Stimulated activated CD4-positive, alpha-beta T cell treated with anti-CD3 and anti-CD28 coated beads, Interleukin-1b, Interleukin-23, amount 100 ng/mL, for 48 hours (primary cell): Measurements from ENCODE around the gene JOSD1.
A peak's percentile ranks its signal among the peaks of the same experiment; 100 is the strongest.

ENCODE experiments used
- DNase-seq: peaks from one replicate; pipeline ENCODE4 v3.0.0-alpha.2; 2020

The JOSD1 gene

DNA sequence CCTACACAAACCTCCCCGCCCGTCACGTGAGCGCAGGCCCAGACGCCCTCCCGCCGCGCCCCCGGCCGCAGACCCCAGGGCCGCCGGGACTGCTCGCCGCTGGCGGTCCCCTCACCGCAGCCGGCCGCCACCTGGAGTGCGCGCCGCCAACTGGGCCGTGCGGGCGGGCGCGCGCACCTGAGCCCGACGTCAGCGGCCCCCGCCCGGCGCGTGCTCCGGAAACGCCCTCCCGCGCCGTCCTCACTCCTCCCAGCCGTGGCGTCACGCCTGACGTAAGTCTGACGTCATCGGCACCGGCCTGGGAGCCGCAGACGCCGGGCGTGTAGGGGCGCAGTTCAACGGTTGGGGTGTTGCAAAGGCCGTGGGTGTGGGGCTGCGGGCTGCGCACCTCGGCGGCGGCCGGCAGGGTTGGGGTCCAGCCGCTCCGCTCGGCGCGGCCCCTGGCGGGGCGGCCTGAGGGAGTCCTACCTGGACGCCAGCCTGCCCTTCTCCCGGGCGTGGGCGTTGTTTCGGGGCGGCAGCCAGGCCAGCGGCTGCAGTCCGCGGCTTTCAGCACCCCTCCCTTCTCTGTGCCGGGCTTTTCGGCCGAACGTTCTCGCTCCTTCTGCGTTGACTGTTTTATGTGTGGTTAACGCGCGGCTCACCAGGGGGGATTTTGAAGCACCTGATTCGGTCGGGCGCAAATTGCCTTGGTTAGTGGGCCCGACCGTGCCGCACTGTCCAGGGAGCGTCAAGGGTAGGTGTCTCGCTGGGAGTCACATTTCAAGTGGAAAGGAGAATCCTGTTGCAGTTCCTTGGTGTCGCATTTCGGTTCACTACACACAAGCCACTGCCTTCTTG lies at the start of gene JOSD1:
Gene JOSD1 (minus strand): TSS at position 155 of the 840 bp plus-strand sequence. CDS start 956 bp downstream, outside the sequence.
- DNase-seq = peak; percentile 97

- no peak for DNase-seq
Observed at GRCh38 chr22:38750104-38750503, 49.4 kb upstream of the JOSD1 start.

DNA sequence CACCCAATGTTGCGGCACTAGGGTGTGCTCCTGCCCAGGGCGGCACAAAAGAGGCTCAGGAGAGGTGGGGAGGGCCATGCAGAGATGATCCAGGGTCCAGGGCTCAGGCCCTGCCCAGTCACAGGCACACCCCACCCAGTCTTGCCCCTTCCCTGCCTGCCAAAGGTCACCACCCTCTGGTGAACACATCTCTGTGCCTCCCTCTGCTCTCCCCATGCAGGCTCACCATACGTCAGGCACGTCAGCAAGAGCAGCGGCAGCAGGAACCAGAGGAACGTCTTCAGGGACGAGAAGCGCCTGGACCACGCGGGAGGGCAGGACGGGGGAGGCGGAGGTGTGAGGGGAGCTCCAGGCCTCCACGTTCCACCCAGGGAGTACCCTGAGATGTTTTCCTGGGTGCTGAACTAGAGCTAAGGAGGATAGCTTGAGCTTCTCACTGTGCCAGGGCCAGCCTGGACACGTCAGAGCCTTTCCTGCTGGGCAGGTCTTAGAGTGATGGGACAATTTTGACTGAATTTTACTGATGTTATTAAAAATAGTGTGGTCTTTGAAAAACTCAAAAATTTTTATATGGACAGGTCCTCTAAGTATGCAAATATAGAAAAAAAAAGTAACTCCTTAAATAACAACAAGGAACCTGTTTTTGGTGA lies 47.9 kb upstream of the JOSD1 start:
- no peak for DNase-seq

DNA sequence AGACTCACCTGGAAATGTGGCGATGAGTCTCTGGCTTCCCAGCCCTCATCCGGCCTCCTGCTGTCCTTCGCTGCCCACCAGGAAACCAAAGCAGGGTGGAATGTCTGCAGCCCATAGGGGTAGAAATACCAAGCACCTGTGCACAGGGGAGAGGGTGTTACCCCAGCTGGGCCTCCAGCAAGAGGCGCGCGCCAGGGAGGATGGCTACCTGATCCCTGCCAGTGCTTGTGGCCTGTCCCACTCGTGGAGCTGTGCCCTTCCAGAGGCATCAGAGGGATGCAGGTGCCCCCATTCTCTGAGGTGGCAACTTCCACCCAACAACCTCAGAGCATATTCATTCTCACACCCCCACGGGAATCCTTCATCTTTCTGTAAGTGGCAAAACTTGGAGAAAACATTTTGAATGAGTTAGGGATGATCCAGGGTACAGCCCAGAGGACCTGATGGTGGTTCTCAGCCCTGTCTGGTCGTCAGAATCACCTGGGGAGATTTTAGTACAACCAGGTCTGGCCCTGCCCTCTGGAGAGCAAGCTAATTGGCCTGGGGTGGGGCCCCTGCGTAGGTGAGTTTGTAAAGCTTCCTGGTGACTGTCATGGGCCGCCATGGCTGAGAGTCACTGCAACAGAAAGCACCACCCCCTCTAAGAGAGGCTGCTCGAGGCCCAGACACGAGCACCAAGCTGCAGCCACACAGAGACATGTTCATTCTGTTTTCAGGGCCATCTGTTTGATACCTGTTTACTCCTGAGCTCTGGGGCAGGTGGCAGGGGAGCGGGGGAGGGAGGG lies 45.1 kb upstream of the JOSD1 start:
- no peak for DNase-seq

DNA sequence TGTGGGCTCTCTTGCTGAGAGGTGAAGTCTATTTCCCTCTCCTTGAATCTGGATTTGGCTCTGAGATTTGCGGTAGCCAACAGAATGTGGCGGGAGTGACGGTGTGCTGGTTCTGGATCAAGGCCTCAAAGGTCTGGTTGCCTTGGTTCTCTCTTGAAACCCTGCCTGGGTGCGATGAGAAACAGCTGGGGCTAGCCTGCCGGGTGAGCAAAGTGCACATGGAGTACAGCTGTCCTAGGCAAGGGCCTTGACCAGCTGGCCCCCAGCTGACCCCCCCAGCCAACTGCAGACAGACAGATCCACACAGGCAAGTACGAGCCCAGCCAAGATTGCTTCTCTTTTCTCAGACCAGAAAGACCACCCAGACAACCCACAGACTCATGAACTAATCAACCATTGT lies 44.2 kb upstream of the JOSD1 start:
- DNase-seq = no peak

GRCh38 chr22:38742176-38742942 lies 41.6 kb upstream of the JOSD1 start:
- DNase-seq = no peak

DNA sequence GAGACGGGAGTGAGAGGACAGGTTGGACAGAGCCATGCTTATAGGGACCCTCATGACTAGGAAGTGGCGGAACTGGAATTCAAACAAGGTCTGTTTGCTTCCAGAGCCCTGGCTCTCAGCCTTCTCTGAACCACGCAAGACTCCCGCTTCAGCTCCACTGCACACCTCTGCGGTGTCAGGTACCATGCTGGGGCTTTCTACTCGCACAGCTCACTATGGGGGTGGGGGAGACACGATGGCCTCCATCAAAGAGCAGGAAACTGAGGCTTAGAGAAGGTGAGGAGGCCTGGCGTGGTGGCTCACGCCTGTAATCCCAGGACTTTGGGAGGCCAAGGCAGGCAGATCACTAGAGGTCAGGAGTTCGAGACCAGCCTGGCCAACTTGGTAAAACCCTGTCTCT lies 40.8 kb upstream of the JOSD1 start:
- DNase-seq = no peak

- no peak for DNase-seq
Observed at GRCh38 chr22:38741166-38741565, 40.4 kb upstream of the JOSD1 start.

GRCh38 chr22:38740754-38741153 lies 40.0 kb upstream of the JOSD1 start:
- DNase-seq = no peak

- DNase-seq = no peak
Observed at GRCh38 chr22:38740116-38740723, 39.5 kb upstream of the JOSD1 start.

DNA sequence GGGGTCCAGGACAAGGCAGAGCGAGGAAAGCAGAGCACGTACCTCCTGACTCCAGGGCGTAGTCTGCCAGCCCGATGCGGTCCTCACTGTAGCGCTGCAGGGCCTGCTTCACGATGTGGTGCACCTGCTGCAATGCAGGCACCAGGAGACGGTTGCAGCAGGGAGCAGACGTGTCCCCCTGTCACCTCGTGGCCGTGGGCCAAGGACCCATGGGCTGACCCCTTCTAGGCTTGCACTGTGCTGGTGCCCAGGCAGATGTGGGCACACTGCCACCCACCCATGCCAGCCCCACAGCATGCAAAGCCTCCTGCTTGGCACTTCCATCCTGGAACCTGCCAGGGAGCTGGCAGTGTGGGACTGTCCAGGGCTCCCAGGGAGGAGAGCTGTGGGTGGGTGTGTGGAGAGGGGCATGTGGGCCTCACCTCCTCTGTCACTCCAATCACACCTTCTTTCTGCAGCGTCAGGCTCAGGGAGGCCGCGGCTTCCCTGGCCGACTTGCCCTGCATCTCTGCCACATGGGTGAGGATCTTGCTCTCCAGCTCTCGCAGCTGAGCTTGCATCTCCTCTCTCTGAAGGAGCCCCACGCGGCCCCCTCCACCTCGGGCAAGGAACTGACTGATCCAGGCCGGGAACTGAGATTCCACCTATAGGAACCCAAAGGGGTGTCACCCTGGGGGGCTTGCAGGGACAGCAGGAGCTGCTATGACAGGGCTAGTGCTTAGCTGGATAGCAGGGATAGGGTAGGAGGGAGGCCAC lies 38.7 kb upstream of the JOSD1 start:
- no peak for DNase-seq

DNA sequence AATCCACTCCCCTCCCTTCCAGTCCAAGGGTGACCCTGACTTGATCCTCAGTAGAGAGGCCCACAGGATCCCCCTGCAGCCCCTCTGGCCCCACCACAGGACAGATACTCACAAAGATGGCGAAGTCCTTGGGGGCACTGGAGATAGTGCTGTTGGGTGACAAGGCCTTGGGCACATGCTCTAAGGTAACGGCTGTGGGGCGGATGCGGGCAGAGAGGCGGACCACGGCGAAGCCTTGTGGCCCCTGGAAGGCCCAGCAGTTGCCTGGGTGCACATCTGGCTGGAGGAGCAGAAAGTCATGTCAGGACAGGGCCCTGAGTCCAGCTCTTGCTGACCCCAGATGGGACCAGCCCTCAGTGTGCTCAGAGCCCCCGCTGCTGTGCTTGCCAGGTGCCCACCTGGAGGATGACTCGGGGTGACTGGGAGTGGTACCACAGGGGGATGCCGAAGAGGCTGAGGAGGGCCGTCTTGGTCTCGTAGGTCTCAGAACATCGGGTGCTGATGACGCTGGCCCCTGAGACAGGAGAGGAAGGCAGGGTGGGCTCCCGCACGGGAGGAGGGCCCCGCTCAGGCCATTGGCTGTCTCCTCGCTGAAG lies 37.8 kb upstream of the JOSD1 start:
- DNase-seq = no peak

DNA sequence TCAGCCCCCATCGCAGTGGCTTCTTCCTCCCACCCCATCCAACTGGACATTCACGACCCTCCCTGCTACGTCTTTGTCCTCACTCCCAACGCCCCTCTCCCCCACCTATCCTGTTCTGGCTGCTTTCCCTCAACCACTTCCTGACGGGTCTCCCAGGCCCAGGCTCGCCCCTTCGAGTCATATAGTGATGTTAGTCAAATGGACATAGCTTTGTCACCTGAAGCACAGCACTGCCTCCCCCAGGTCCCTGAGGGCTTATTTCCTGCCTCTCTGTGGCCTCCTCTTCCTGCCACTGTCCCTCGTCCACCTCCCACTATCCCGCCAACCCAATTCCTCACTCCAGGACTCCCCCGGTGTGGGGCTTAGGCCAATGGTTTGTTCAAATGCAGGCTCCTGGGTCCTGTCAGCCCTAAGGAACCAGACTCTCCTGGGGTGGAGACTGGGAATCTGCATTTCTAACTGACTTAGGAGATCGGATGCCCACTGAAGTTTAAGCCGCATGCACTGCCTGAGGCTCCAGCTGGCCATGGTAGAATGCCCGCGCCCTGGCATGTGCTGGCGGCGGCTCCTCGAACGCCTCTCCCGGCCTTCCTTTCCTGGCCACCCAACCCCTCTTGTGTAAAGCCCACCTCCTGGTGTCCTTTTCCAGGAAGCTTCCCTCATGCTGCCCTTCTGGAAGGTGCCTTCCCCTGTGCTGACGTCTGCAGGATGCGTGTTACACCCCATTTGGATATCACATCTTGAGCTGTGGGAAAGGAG lies 36.7 kb upstream of the JOSD1 start:
- no peak for DNase-seq

DNA sequence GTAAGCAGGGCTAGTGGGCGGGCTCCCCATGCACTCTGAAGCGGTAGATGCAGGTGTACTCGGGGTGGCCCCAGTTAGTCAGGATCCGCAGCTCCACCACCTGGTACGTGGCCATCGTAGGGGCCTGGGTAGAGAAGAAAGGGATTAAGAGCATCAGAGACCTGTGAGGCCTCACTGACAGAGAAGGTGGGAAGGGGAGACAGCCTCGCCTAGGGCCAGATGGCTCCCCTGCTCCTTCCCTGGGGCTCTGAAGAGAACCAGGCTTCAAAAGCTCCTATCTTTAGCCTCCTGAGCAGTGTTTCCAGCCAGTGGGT lies 35.5 kb upstream of the JOSD1 start:
- no peak for DNase-seq

DNA sequence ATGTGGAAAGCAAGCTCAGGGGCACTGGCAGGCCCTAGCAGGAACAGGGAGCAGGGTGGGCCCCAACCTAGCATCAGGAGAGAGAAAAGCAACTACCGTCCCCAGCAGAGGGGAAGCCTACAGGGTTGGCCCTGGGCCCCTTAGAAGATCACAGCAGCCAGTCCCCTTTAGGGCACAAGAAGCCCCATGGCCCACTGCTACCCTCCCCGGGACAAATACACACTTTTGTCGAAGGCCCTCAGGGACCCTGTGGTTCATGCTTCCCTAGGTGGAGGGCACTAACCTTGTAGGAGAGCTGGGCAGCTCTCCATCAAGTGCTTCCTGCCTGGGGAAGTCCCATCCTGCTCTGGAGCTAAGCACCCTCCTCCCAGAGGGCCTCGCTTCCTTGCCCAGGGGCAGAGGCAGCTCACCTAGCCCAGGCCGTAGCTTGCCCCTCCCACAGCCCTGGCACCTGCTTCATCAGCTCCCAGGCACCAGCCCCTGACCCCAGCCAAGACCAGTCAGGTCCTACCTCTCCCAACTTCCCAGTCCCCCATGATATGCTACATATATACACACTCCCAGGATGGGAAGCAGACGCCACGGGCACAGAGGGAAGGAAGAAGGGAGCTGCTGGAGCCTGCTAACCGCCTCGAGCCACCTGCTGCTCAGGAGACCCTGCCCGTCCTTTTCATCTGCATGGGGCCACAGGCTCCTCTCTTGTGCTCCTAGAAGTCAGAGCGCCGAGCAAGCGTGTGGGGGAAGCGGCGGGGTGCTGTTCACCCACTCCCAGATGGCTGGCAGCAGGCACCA lies 34.9 kb upstream of the JOSD1 start:
- DNase-seq = no peak

- DNase-seq = no peak
Observed at GRCh38 chr22:38735126-38735464, 34.4 kb upstream of the JOSD1 start.

DNA sequence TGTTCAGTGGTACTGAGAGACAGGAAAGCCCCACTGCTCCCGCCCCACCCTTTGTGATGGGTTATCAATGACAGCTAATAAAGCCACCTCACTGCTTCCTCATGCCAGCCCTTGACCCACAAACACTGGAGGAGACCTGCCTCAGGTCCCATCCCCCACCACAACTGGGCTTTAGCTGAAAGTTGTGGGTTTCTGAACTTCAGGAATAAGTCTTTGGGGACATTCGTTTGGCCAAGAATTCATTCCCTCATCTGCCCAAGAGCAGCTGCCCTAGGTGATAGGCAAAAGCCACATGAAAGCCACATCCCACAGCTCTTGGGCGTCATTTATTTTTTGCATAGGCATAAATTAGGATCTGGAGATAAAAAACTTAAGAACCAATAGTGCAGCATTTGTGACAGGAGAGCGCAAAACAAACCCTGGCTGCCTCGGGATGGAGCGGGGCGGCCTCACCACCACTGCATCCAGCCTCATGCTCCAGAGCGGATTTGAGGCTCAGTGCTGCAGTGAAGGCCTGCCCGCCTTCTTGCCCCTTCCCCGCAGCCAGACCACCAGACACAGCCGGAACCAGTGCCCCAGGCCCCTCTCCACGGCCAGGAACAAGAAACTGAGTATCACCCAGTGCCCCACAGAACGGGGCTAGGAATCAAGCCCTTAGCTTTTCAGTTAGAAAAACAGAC lies 33.8 kb upstream of the JOSD1 start:
- no peak for DNase-seq

- no peak for DNase-seq
Observed at GRCh38 chr22:38733724-38734381, 33.1 kb upstream of the JOSD1 start.

- DNase-seq = no peak
Observed at GRCh38 chr22:38733329-38733723, 32.6 kb upstream of the JOSD1 start.
